ENCODE measurements around the gene ZNF512.

- no peak for TF ChIP-seq CTCF (IDR thresholded peaks at IDR 0.05)
- TF ChIP-seq EZH2 (IDR thresholded peaks at IDR 0.05; ENCODE audit: borderline replicate concordance, insufficient read depth, low read depth, low read length, poor library complexity, severe bottlenecking): no peak
Measured at GRCh38 chr2:27671235-27671634, 88.4 kb downstream of the ZNF512 start.

Data from B cell (primary cell).